SKM-1 treated with dmso at 0.1 percent for 144 hours (cell line): ENCODE results near the gene SPP1.
"Not testable (repeated sequence)": the region's sequence is repeated elsewhere in the genome, so short reads cannot be mapped to it uniquely, and the experiment has no call there.

ENCODE experiments used
- DNase-seq: peaks from one replicate; lab custom pipeline; 2025; ENCODE audit not compliant: unreplicated experiment; lab: John Stamatoyannopoulos, UW

SPP1 gene

DNA sequence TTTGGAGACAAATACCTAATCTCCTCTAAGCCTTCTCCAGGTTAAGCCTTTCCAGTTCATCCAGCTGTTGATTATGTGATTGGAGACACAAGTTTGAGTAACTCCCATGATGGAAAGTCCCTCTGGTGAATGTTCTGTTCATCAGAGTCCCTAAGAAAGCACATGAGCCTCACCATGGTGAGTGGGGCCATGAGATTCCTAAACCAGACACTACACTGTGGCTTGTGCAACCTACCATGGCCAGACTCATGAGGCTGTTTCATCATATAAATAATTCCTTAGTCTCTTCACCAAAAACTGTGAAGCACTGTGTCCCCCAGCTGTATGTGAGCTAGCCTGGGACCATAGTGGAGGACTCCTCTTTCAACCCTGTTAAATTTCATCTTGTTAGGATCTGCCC, 46.3 kb downstream of the SPP1 start:
- no peak for DNase-seq

DNA sequence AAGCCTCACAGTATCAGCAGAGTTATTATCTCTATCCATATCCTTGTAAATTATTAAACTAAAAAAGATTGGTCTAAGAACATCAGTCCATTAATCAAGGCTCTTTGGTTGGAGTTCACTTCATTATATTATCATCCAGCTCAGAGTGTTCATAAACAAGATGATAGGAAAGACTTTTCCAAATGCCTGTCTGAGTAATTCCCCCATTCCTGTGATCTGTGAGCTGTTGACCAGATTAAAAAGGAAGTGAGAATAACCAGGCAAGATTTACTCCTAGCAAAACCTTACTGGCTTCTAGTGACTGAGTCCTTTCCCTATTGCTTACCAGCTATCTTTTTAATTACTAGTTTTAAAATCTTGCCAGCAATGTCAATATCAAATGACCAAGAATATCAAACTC, 46.8 kb downstream of the SPP1 start:
- no peak for DNase-seq

GRCh38 chr4:88025868-88026661, 50.6 kb downstream of the SPP1 start:
- not testable (repeated sequence) for DNase-seq

- DNase-seq = no peak
Observed at GRCh38 chr4:88027611-88028608, 52.4 kb downstream of the SPP1 start.

- DNase-seq = no peak
Observed at GRCh38 chr4:88028946-88029345, 53.4 kb downstream of the SPP1 start.

- DNase-seq = no peak
Observed at GRCh38 chr4:88029556-88029955, 54.0 kb downstream of the SPP1 start.

GRCh38 chr4:88030565-88031310, 55.2 kb downstream of the SPP1 start:
- no peak for DNase-seq
